WTC11 (cell line): ENCODE results near the gene CCDC28B. TPM values are rescaled to one million over a fixed set of nuclear protein-coding genes. Genes with fewer than 3 reads are reported as not detected.

Experiments used
- ATAC-seq: fragments of 200-7000 bp; cut with Tn5 transposase; 2 replicates; pipeline ENCODE4 v1.10.0; 2021; ENCODE audit warnings: mild to moderate bottlenecking, moderate library complexity
- CTCF ChIA-PET: fragments of 300-600 bp; sonication (Branson Sonifier 250); formaldehyde crosslinking; loops from one replicate; lab custom pipeline; 2021; ENCODE audit warnings: antibody characterized with exemption; lab: Charles Lee
- POLR2A ChIA-PET: fragments of 350-600 bp; sonication (Branson Sonifier 250); formaldehyde crosslinking; loops from one replicate; lab custom pipeline; 2021; ENCODE audit warnings: antibody characterized with exemption; lab: Charles Lee
- DNase-seq: peaks from one replicate; pipeline ENCODE4 v3.0.0; 2021; ENCODE audit warnings: low spot score
- H3K27ac Mint-ChIP-seq: 2 replicates; pipeline ENCODE4 v1.8.0; 2021; ENCODE audit warnings: mixed read lengths
- H3K27me3 Mint-ChIP-seq: 2 replicates; pipeline ENCODE4 v1.8.0; 2021; ENCODE audit warnings: low read depth, mild to moderate bottlenecking, moderate library complexity, mixed read lengths
- H3K36me3 Mint-ChIP-seq: 2 replicates; pipeline ENCODE4 v1.8.0; 2021; ENCODE audit warnings: mixed read lengths
- H3K4me1 Mint-ChIP-seq: 2 replicates; pipeline ENCODE4 v1.8.0; 2022; ENCODE audit warnings: mixed read lengths
- H3K4me3 Mint-ChIP-seq: 2 replicates; pipeline ENCODE4 v1.8.0; 2021; ENCODE audit warnings: mild to moderate bottlenecking, moderate library complexity, mixed read lengths
- H3K9me3 Mint-ChIP-seq: 2 replicates; pipeline ENCODE4 v1.8.0; 2021; ENCODE audit warnings: mixed read lengths
- AR ChIP-seq: fragments of 250-450 bp; sonication (Bioruptor Pico); IDR thresholded peaks from 2 replicates; pipeline ENCODE4 v1.9.0; 2021; ENCODE audit warnings: mild to moderate bottlenecking
- E2F1 ChIP-seq: sonication (generic); formaldehyde crosslinking; IDR thresholded peaks from 2 replicates; pipeline ENCODE4 v1.8.0; 2022; ENCODE audit warnings: mild to moderate bottlenecking, missing genetic modification reagents
- FOXP1 ChIP-seq: sonication (generic); formaldehyde crosslinking; IDR thresholded peaks from 2 replicates; pipeline ENCODE4 v1.8.0; 2022; ENCODE audit warnings: missing genetic modification reagents, mild to moderate bottlenecking, moderate library complexity, borderline replicate concordance
- IRF1 ChIP-seq: sonication (generic); formaldehyde crosslinking; IDR thresholded peaks from 2 replicates; pipeline ENCODE4 v1.8.0; 2023; ENCODE audit warnings: missing genetic modification reagents
- NFYB ChIP-seq: sonication (generic); formaldehyde crosslinking; conservative IDR thresholded peaks from 2 replicates; pipeline ENCODE4 v1.8.0; 2022; ENCODE audit warnings: low read depth, missing genetic modification reagents
- NR3C1 ChIP-seq: sonication (generic); formaldehyde crosslinking; conservative IDR thresholded peaks from 2 replicates; pipeline ENCODE4 v1.8.1; 2023; ENCODE audit warnings: low read depth, mild to moderate bottlenecking, missing genetic modification reagents
- PRDM15 ChIP-seq: sonication (generic); formaldehyde crosslinking; IDR thresholded peaks from 2 replicates; pipeline ENCODE4 v1.8.0; 2022; ENCODE audit warnings: missing genetic modification reagents
- PRRX2 ChIP-seq: fragments of 250-450 bp; sonication (Bioruptor Pico); IDR thresholded peaks from 2 replicates; pipeline ENCODE4 v1.8.0; 2021; ENCODE audit warnings: mild to moderate bottlenecking
- SOX15 ChIP-seq: fragments of 250-450 bp; sonication (Bioruptor Pico); IDR thresholded peaks from 2 replicates; pipeline ENCODE4 v1.9.0; 2021; ENCODE audit warnings: mild to moderate bottlenecking
- STAT6 ChIP-seq: sonication (generic); formaldehyde crosslinking; conservative IDR thresholded peaks from 2 replicates; pipeline ENCODE4 v1.8.1; 2023; ENCODE audit warnings: mild to moderate bottlenecking, low read depth, missing genetic modification reagents, moderate library complexity
- TCF7 ChIP-seq: sonication (generic); formaldehyde crosslinking; IDR thresholded peaks from 2 replicates; pipeline ENCODE4 v1.8.0; 2022; ENCODE audit warnings: mild to moderate bottlenecking, low read depth, missing genetic modification reagents, moderate library complexity
- USF1 ChIP-seq: sonication (generic); formaldehyde crosslinking; IDR thresholded peaks from 2 replicates; pipeline ENCODE4 v1.8.0; 2022; ENCODE audit warnings: mild to moderate bottlenecking, missing genetic modification reagents
- USF2 ChIP-seq: sonication (generic); formaldehyde crosslinking; IDR thresholded peaks from 2 replicates; pipeline ENCODE4 v1.8.1; 2023; ENCODE audit warnings: mild to moderate bottlenecking, missing genetic modification reagents, moderate library complexity
- ZMAT4 ChIP-seq: fragments of 250-450 bp; sonication (Bioruptor Pico); IDR thresholded peaks from 2 replicates; pipeline ENCODE4 v1.9.0; 2021; ENCODE audit warnings: mild to moderate bottlenecking
- ZNF138 ChIP-seq: sonication (generic); formaldehyde crosslinking; conservative IDR thresholded peaks from 2 replicates; pipeline ENCODE4 v1.8.1; 2022; ENCODE audit warnings: mild to moderate bottlenecking, moderate library complexity, missing genetic modification reagents
- ZNF219 ChIP-seq: sonication (generic); formaldehyde crosslinking; IDR thresholded peaks from 2 replicates; pipeline ENCODE4 v1.8.0; 2023; ENCODE audit warnings: missing genetic modification reagents, mild to moderate bottlenecking, borderline replicate concordance
- ZNF263 ChIP-seq: sonication (generic); formaldehyde crosslinking; IDR thresholded peaks from 2 replicates; pipeline ENCODE4 v1.8.1; 2022; ENCODE audit warnings: low read depth, mild to moderate bottlenecking, moderate library complexity, missing genetic modification reagents
- ZNF396 ChIP-seq: fragments of 250-450 bp; sonication (Bioruptor Pico); IDR thresholded peaks from 2 replicates; pipeline ENCODE4 v1.8.0; 2021; ENCODE audit warnings: mild to moderate bottlenecking, moderate library complexity, borderline replicate concordance
- ZNF425 ChIP-seq: fragments of 250-450 bp; sonication (Bioruptor Pico); conservative IDR thresholded peaks from 2 replicates; pipeline ENCODE4 v1.9.0; 2021; ENCODE audit warnings: mild to moderate bottlenecking
- ZNF671 ChIP-seq: fragments of 250-450 bp; sonication (Bioruptor Pico); IDR thresholded peaks from 2 replicates; pipeline ENCODE4 v1.8.0; 2021; ENCODE audit warnings: mild to moderate bottlenecking
- total RNA-seq: library from RNA; stranded (reverse); gene quantifications from 3 replicates; pipeline ENCODE4 v1.2.3, GENCODE V29; 2021

Gene CCDC28B
- total RNA-seq, 1 experiment from 2014 or later = 34.4 TPM

GRCh38 chr1:32192220-32192948, 8.0 kb upstream of the CCDC28B start (continued):
- TF ChIP-seq ZNF425 (no peak), IRF1 (CRISPR knock-in tag) (no peak), USF1 (CRISPR knock-in tag) (no peak), TCF7 (CRISPR knock-in tag) (no peak), ZMAT4 (no peak), SOX15 (no peak)
- TF ChIP-seq, all 79 proteins: peak for 0

- POLR2A ChIA-PET = no interaction called here
- H3K36me3 Mint-ChIP-seq = peaks cover 73% of the 10 kb centered on the region
- TF ChIP-seq NFYB (no peak), ZNF396 (CRISPR knock-in tag) (no peak), STAT6 (CRISPR knock-in tag) (no peak), ZNF263 (CRISPR knock-in tag) (no peak), USF2 (no peak), ZNF138 (no peak), ZNF671 (CRISPR knock-in tag) (no peak), PRDM15 (no peak), FOXP1 (CRISPR knock-in tag) (no peak), NR3C1 (no peak), E2F1 (CRISPR knock-in tag) (no peak), ZNF219 (no peak), AR (CRISPR knock-in tag) (no peak), PRRX2 (no peak)
Measured at GRCh38 chr1:32194984-32195383, 5.4 kb upstream of the CCDC28B start.

More at GRCh38 chr1:32194984-32195383, 5.4 kb upstream of the CCDC28B start:
- DNase-seq (no peak), ATAC-seq (no peak)
- H3K27me3 Mint-ChIP-seq = no peaks in the 10 kb centered on the region
- CTCF ChIA-PET = no interaction called here
- peaks cover 21% of the 10 kb centered on the region for H3K4me1 Mint-ChIP-seq
- H3K27ac Mint-ChIP-seq = no peak overlapping the region
- H3K9me3 Mint-ChIP-seq = no peaks in the 10 kb centered on the region
- H3K4me3 Mint-ChIP-seq = no peak overlapping the region
